Choroid plexus epithelial cell (primary cell): ENCODE results near the gene ADCY3.

Experiments
- DNase-seq: peaks from one replicate; pipeline ENCODE4 v3.0.0-alpha.2; 2010; ENCODE audit warnings: low read depth
- H3K4me3 ChIP-seq: 2 replicates; pipeline ENCODE4 v1.5.1; 2011; ENCODE audit warnings: low read depth, mild to moderate bottlenecking, control low read depth, low read length, moderate library complexity
- CTCF ChIP-seq: conservative IDR thresholded peaks from 2 replicates; pipeline ENCODE4 v1.5.1; 2011; ENCODE audit warnings: low read depth, mild to moderate bottlenecking, control low read depth, inconsistent platforms, low read length, moderate library complexity

ADCY3 gene

DNA sequence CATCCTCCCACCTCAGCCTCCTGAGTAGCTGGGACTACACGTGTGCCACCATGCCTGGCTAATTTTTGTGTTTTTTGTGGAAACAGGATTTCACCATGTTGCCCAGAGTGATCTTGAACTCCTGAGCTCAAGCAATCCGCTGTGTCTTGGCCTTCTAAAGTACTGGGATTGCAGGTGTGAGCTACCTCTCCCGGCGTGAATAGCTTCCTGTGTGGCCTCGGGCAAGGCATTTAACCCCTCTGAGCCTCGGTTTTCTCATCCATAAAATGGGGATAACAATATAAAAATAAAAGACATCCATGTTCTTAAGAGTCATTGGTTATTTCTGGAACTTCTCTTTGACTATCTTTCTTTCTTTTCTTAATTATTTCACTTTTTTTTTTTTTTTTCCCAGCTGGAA is 19.3 kb upstream of the ADCY3 start:
- no peak for DNase-seq
- no peak for TF ChIP-seq CTCF
- H3K4me3 ChIP-seq, result no peak overlapping the region

DNA sequence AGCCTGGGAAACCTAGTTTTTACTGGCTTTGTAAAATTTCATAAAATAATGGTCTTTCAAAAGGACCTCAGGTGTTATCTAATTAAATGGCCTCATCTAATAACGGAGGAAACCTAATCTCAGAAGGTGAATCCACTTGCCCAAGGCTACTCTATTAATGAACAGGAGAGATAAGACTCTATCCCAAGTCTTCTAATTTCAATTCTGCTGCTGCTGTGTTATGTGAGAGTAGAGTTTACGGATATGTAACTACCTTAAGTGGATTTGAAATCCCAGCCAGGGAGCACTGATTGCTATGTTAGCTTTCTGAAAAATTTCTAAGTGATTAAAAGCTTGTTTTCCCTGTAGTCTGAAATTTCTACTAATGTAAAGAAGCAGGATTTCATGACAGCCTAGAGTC is 17.2 kb upstream of the ADCY3 start:
- no peak overlapping the region for H3K4me3 ChIP-seq
- no peak for DNase-seq
- TF ChIP-seq CTCF, result no peak

DNA sequence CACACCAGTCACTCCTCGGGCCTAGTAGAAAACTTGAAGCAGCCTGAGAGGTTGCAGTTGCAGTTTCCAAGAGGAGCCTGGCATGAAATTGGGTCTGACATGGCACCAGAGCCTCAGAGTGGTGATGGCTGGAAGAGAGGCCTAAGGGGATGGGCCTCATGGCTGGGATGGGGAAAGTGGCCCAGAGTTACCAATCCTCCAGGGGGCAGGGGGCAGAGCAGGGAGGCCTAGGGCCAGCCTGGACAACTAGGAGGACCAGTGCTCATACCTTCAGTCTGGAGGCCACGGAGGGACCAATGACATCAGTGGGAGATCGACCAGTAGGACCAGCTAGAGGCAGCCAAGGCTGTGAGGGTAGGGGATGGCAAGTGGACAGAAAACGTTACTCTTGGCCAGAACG is 15.1 kb upstream of the ADCY3 start:
- TF ChIP-seq CTCF, result no peak
- H3K4me3 ChIP-seq, result no peak overlapping the region
- DNase-seq, result no peak

GRCh38 chr2:24932715-24933114 is 12.7 kb upstream of the ADCY3 start:
- no peak for TF ChIP-seq CTCF
- no peak overlapping the region for H3K4me3 ChIP-seq
- DNase-seq, result no peak

DNA sequence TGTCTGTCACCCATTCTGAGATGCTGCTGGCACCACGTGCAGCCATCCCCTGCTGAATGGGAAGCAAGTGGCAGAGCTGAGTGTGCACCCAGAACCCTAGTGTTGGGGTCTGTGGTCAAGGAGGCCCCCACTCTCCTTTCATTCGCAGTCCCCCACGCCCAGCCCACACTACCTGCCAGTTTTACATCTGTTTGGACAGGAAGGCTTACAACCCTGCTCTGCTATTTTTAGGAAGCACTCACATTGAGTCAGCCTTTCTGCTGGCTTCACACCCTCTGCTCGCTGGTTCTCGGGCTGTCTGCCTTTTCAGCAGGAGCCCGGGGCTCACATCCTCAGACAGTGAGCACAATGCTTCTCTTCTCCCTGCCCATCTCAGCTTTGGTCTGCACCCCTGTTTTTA is 10.7 kb upstream of the ADCY3 start:
- H3K4me3 ChIP-seq, result no peak overlapping the region
- DNase-seq, result peak; percentile 38
- TF ChIP-seq CTCF, result no peak

GRCh38 chr2:24929230-24929629 is 9.2 kb upstream of the ADCY3 start:
- TF ChIP-seq CTCF, result peak; percentile 16
- H3K4me3 ChIP-seq, result no peak overlapping the region
- no peak for DNase-seq

DNA sequence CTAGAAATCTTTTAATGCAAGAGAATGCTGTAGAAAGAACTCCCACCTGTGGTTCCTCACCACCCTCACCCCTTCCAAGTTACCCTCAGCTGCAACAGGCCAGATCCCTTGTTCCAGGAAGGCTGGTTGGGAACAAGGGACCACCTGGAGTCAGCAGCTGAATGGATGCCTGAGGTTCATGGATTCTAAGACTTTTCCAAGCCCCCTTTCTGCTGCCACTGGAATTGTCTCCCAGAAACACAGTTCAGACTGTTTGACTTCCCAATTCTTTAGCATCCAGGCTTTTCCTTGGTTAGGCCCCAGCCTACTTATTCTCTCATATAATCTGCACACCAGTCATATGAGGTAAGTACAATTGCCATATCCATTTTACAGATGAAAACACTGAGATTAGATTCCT is 8.0 kb upstream of the ADCY3 start:
- no peak overlapping the region for H3K4me3 ChIP-seq
- no peak for DNase-seq
- no peak for TF ChIP-seq CTCF
